ENCODE measurements around the gene APOBEC3F. TPM values are rescaled to one million over a fixed set of nuclear protein-coding genes. Genes with fewer than 3 reads are reported as not detected.
"Not testable (repeated sequence)": the region's sequence is repeated elsewhere in the genome, so short reads cannot be mapped to it uniquely, and the experiment has no call there.

The APOBEC3F gene
- total RNA-seq, 8 experiments from 2014 or later = 0.38 to 16.9 (median 4.9) TPM

DNA sequence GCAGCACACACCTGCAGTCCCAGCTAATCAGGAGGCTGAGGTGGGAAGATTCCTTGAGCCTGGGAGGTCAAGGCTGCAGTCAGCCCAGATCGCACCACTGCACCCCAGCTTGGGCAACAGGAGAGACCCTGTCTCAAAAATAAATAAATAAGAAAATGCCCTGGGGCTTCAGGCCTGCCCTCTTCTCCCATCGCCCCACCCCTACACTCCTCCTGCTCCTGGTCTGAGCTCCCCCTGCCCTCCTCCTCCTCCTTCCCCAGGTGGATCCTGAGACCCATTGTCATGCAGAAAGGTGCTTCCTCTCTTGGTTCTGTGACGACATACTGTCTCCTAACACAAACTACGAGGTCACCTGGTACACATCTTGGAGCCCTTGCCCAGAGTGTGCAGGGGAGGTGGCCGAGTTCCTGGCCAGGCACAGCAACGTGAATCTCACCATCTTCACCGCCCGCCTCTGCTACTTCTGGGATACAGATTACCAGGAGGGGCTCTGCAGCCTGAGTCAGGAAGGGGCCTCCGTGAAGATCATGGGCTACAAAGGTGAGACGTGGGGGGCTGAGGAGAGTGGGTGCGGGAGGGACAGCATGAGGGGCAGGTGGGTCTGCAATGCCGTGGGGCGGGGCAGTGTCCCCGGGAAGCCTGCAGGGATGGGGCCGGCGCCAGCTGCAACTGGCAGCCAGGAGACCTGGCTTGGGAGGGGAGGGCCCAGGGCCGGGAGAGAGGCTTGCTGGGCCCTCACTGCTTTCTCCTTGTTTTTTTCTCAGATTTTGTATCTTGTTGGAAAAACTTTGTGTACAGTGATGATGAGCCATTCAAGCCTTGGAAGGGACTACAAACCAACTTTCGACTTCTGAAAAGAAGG lies 9.0 kb upstream of the APOBEC3F start:
- H3K4me1 ChIP-seq (replicated peaks in 1 of 2); in situ Hi-C loops (cut with MboI; ENCODE audit: low pct_unique_long_range_greater_than_20kb in 2 of 9, low sequenced_read_pairs in 9 of 9, unreplicated experiment in 9 of 9); H3K27ac ChIP-seq; ATAC-seq (replicated peaks in 6 of 8); H3K4me3 ChIP-seq: not testable (repeated sequence)
- WGBS, 10 experiments = 10 to 100% (median 100%) methylated on average over 1 to 2 of the region's 18 CpGs; no CpG with 5 or more reads in 7 of the 10 experiments

DNA sequence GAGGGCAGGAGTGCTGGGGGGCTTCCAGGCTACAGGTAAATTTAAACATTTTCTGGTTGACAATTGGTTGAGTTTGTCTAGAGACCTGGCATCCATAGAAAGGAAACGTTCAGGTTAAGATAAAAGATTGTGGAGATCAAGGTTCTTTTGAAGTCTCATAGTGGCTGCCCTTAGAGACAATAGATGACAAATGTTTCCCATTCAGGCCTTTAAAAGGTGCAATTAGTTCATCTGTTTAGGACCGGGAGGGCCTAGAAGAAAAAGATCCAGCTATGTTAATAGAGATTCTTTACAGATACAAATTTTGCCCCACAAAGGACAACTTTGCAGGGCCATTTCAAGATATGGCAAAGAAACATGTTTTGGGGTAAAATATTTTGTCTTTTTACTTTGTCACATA lies 3.6 kb upstream of the APOBEC3F start:
- ATAC-seq (replicated peaks in 6 of 8); H3K27ac ChIP-seq; H3K4me3 ChIP-seq; in situ Hi-C loops (cut with MboI; ENCODE audit: low pct_unique_long_range_greater_than_20kb in 2 of 9, low sequenced_read_pairs in 9 of 9, unreplicated experiment in 9 of 9): not testable (repeated sequence)
- 0 to 64% (median 17%) methylated on average over 1 to 2 of the region's 2 CpGs; no CpG with 5 or more reads in 3 of the 10 experiments for WGBS, 10 experiments
- peaks cover 26 to 27% of the 10 kb centered on the region in 2 donors for H3K4me1 ChIP-seq (replicated peaks in 1 of 2)

DNA sequence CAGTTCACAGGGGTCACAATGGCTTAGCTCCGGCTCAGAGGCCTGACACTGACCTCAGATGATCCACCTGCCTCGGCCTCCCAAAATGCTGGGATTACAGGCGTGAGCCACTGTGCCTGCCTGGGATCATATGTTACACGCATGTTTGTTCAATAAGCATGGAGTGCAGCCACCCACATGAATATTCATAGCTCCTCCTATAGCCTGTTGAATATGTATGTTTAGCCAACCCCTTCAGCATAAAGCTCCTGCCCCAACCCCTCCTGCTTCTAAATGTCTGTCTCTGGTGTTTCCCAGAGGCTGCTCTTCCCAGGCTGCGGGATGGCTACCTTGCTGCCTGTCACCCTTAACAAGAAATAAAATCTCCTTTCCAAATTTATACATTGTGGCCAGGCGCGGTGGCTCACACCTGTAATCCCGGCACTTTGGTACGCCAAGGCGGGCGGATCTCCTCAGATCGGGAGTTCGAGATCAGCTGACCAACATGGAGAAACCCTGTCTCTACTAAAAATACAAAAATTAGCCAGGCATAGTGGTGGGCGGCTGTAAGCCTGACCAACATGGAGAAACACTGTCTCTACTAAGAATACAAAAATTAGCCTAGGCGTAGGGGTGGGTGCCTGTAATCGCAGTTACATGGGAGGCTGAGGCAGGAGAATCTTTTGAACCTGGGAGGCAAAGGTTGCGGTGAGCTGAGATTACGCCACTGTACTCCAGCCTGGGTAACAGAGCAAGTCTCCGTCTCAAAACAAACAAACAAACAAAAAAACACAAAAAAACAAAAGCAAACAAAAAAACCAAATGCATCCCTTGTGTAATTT lies 1.1 kb upstream of the APOBEC3F start:
- peak in 1 of 8 experiments; percentile 63 for ATAC-seq (replicated peaks in 6 of 8)
- WGBS, 10 experiments = 72 to 95% (median 90%) methylated on average over 4 to 10 of the region's 19 CpGs; no CpG with 5 or more reads in 5 of the 10 experiments
- peak overlapping the region in 1 of 2 donors; percentile 74 for H3K27ac ChIP-seq
- peaks cover 28 to 30% of the 10 kb centered on the region in 2 donors for H3K4me1 ChIP-seq (replicated peaks in 1 of 2)
- peak overlapping the region in 1 of 5 donors; percentile 34 for H3K4me3 ChIP-seq
- in situ Hi-C loops (cut with MboI; ENCODE audit: low pct_unique_long_range_greater_than_20kb in 2 of 9, low sequenced_read_pairs in 9 of 9, unreplicated experiment in 9 of 9) = no loop called here

DNA sequence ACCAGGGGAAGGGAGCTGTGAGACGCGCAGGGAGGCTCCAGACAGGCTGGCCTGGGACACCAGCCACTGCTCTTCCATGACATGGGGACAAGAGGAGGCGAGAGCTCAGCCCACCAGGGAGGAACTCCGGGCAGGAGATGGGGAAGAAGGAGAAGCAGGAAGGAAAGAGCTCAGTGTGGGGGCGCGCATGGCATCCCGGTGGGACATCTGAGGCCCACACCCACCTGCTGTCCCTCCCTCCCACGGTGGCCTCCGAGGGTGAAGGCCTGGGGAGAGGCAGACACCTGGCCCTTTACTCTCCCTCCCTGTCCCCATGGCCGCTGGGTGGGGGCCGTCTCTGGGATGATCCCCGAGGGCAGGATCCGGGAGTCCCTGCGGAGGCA lies 518 bp upstream of the APOBEC3F start:
- in situ Hi-C loops (cut with MboI; ENCODE audit: low pct_unique_long_range_greater_than_20kb in 2 of 9, low sequenced_read_pairs in 9 of 9, unreplicated experiment in 9 of 9); ATAC-seq (replicated peaks in 6 of 8): not testable (repeated sequence)
- 0 to 40% (median 4%) methylated on average over 1 to 2 of the region's 14 CpGs; no CpG with 5 or more reads in 6 of the 10 experiments for WGBS, 10 experiments
- Histone ChIP-seq H3K4me3 (peak overlapping the region in 3 of 5 donors; percentile 20 to 34 (median 28)), H3K27ac (peak overlapping the region in 1 of 2 donors; percentile 74), H3K4me1 (replicated peaks in 1 of 2) (peaks cover 31 to 32% of the 10 kb centered on the region in 2 donors)

DNA sequence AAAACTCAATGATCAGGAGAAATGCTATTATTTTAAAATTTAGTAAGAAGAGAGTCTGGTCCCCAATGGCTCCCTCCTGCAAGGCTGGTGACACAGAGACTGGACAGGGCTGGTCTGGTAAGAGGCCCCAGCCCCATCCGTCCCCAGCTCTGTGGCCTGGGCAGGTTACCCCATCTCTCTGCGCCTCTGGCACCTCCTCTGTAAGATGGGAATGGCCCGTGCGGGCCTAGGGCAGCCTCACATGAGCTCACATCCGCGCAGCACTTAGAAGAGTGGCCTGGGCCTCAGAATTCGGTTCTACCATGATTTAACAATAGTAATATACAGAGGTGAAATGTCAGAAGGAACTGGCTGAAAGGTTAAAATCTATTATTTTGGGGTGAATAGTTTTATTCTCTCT lies 1.2 kb downstream of the APOBEC3F start:
- 57 to 100% (median 93%) methylated on average over 1 to 5 of the region's 7 CpGs; no CpG with 5 or more reads in 4 of the 10 experiments for WGBS, 10 experiments
- in situ Hi-C loops (cut with MboI; ENCODE audit: low pct_unique_long_range_greater_than_20kb in 2 of 9, low sequenced_read_pairs in 9 of 9, unreplicated experiment in 9 of 9) = no loop called here
- ATAC-seq (replicated peaks in 6 of 8) = no peak
- Histone ChIP-seq H3K27ac (peak overlapping the region in 1 of 2 donors; percentile 14), H3K4me3 (no peak overlapping the region), H3K4me1 (replicated peaks in 1 of 2) (peaks cover 41 to 42% of the 10 kb centered on the region in 2 donors)

DNA sequence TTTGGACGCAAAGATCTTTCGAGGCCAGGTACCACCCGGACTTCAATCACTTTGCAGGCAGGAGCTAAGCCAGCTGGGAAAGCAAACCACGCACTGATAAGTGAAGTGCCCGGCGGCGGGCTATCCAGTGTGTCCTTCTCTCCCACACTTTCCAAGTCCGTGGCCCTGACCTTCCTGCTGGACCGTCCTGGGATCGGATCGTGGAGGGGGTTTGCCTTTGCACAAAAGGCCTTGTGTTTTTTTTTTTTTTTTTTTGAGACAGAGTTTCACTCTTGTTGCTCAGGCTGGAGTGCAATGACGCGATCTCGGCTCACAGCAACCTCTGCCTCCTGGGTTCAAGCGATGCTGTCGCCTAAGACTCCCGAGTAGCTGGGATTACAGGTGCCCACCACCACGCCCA lies 2.4 kb downstream of the APOBEC3F start:
- peaks cover 38 to 42% of the 10 kb centered on the region in 2 donors for H3K4me1 ChIP-seq (replicated peaks in 1 of 2)
- in situ Hi-C loops (cut with MboI; ENCODE audit: low pct_unique_long_range_greater_than_20kb in 2 of 9, low sequenced_read_pairs in 9 of 9, unreplicated experiment in 9 of 9); H3K4me3 ChIP-seq; H3K27ac ChIP-seq; ATAC-seq (replicated peaks in 6 of 8): not testable (repeated sequence)
- WGBS, 10 experiments = 95% methylated on average over 3 of the region's 18 CpGs; no CpG with 5 or more reads in 9 of the 10 experiments

DNA sequence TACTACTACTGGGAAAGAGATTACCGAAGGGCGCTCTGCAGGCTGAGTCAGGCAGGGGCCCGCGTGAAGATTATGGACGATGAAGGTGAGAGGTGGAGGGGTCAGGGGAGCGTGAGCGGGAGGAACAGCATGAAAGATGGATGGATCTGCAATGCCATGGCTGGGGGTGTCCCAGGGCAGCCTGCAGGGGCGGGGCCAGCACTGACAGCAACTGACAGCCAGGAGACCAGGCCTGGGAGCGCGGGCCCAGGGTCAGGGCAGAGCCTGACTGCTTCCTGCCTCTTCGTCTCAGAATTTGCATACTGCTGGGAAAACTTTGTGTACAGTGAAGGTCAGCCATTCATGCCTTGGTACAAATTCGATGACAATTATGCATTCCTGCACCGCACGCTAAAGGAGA lies 4.5 kb downstream of the APOBEC3F start:
- H3K27ac ChIP-seq; in situ Hi-C loops (cut with MboI; ENCODE audit: low pct_unique_long_range_greater_than_20kb in 2 of 9, low sequenced_read_pairs in 9 of 9, unreplicated experiment in 9 of 9); H3K4me3 ChIP-seq: not testable (repeated sequence)
- peak in 3 of 8 experiments; percentile 28 to 49 (median 29) for ATAC-seq (replicated peaks in 6 of 8)
- peaks cover 30 to 32% of the 10 kb centered on the region in 2 donors for H3K4me1 ChIP-seq (replicated peaks in 1 of 2)
- 40 to 86% (median 60%) methylated on average over 1 to 7 of the region's 14 CpGs; no CpG with 5 or more reads in 6 of the 10 experiments for WGBS, 10 experiments

DNA sequence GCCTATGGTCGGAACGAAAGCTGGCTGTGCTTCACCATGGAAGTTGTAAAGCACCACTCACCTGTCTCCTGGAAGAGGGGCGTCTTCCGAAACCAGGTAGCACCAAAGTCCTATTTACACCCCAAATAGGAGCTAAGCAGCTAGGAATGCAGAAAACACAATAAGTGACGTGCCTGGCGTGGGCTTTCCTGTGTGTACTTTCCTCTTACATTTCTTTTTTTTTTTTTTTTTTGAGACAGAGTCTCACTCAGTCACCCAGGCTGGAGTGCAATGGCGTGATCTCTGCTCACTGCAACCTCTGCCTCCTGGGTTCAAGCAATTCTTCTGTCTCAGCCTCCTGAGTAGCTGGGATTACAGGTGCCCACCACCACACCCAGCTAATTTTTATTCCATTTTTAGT lies 8.8 kb downstream of the APOBEC3F start:
- H3K27ac ChIP-seq; in situ Hi-C loops (cut with MboI; ENCODE audit: low pct_unique_long_range_greater_than_20kb in 2 of 9, low sequenced_read_pairs in 9 of 9, unreplicated experiment in 9 of 9); H3K4me3 ChIP-seq; ATAC-seq (replicated peaks in 6 of 8): not testable (repeated sequence)
- H3K4me1 ChIP-seq (replicated peaks in 1 of 2) = peaks cover 13% of the 10 kb centered on the region in 2 donors
- 87 to 100% (median 95%) methylated on average over 1 to 6 of the region's 7 CpGs; no CpG with 5 or more reads in 1 of the 10 experiments for WGBS, 10 experiments

DNA sequence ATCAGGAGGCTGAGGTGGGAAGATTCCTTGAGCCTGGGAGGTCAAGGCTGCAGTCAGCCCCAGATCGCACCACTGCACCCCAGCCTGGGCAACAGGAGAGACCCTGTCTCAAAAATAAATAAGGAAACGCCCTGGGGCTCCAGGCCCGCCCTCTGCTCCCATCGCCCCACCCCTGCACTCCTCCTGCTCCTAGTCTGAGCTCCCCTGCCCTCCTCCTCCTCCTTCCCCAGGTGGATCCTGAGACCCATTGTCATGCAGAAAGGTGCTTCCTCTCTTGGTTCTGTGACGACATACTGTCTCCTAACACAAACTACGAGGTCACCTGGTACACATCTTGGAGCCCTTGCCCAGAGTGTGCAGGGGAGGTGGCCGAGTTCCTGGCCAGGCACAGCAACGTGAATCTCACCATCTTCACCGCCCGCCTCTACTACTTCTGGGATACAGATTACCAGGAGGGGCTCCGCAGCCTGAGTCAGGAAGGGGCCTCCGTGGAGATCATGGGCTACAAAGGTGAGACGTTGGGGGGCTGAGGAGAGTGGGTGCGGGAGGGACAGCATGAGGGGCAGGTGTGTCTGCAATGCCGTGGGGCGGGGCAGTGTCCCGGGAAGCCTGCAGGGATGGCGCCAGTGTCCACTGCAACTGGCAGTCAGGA lies 11.3 kb downstream of the APOBEC3F start:
- H3K27ac ChIP-seq; in situ Hi-C loops (cut with MboI; ENCODE audit: low pct_unique_long_range_greater_than_20kb in 2 of 9, low sequenced_read_pairs in 9 of 9, unreplicated experiment in 9 of 9); H3K4me1 ChIP-seq (replicated peaks in 1 of 2); H3K4me3 ChIP-seq; ATAC-seq (replicated peaks in 6 of 8): not testable (repeated sequence)
- 70 to 90% (median 80%) methylated on average over 2 of the region's 18 CpGs; no CpG with 5 or more reads in 7 of the 10 experiments for WGBS, 10 experiments

DNA sequence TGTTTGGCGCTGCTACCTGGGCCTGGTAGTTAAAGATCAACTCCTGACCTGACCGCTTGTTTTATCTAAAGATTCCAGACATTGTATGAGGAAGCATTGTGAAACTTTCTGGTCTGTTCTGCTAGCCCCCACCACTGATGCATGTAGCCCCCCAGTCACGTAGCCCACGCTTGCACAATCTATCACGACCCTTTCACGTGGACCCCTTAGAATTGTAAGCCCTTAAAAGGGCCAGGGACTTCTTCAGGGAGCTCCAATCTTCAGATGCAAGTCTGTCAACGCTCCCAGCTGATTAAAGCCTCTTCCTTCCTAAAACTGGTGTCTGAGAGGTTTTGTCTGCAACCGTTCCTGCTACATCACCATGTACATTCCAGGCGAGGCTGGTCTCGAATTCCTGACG lies 15.0 kb downstream of the APOBEC3F start:
- no peak for ATAC-seq (replicated peaks in 6 of 8)
- in situ Hi-C loops (cut with MboI; ENCODE audit: low pct_unique_long_range_greater_than_20kb in 2 of 9, low sequenced_read_pairs in 9 of 9, unreplicated experiment in 9 of 9) = no loop called here
- Histone ChIP-seq H3K4me3 (no peak overlapping the region), H3K4me1 (replicated peaks in 1 of 2) (no peaks in the 10 kb centered on the region), H3K27ac (no peak overlapping the region)
- WGBS, 10 experiments = 30 to 100% (median 94%) methylated on average over 1 to 7 of the region's 11 CpGs; no CpG with 5 or more reads in 1 of the 10 experiments

DNA sequence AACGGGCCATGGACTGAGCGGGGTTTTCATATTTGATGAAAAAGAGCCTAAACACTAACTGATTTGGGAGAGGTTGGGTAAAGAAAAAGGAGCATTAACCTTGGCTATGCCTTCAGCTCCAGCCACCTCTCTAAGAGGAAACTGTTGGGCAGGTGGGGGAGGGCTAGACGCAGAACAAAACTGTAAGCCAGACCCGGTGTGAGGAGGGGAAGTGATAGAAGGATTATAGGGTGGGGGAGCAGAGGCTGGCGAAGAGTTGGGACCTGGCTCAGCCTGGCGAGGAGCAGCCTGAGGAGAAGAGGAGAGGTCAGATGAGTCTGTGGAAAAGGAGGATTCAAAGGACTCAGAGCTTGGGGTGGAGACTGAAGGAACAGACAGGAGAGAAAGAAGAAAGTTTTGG lies 20.6 kb downstream of the APOBEC3F start:
- H3K4me1 ChIP-seq (replicated peaks in 1 of 2); in situ Hi-C loops (cut with MboI; ENCODE audit: low pct_unique_long_range_greater_than_20kb in 2 of 9, low sequenced_read_pairs in 9 of 9, unreplicated experiment in 9 of 9); H3K4me3 ChIP-seq; ATAC-seq (replicated peaks in 6 of 8); H3K27ac ChIP-seq: not testable (repeated sequence)
- WGBS, 10 experiments = 33 to 80% (median 79%) methylated on average over 1 to 5 of the region's 6 CpGs; no CpG with 5 or more reads in 3 of the 10 experiments

DNA sequence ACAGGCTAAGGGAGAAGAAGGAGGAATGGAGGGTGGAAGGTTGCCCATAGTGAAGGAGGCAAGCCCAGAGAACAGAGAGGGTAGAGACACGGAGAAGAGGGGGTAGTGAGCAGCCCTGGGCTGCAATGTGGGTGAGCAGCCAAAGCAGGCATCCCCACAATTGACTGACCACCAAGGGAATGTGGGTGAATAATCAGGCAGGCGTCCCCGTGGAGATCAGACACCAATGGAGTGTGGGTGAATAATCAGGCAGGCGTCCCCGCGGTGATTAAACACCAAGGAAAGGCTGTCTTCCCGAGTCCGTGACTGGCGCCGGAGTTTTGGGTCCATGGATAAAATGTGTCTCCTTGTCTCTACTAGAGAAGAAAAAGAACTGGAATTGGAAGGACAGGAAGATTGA lies 21.3 kb downstream of the APOBEC3F start:
- ATAC-seq (replicated peaks in 6 of 8); H3K4me3 ChIP-seq; in situ Hi-C loops (cut with MboI; ENCODE audit: low pct_unique_long_range_greater_than_20kb in 2 of 9, low sequenced_read_pairs in 9 of 9, unreplicated experiment in 9 of 9); H3K4me1 ChIP-seq (replicated peaks in 1 of 2); H3K27ac ChIP-seq: not testable (repeated sequence)
- 40 to 93% (median 83%) methylated on average over 1 to 10 of the region's 10 CpGs; no CpG with 5 or more reads in 3 of the 10 experiments for WGBS, 10 experiments

Data from motor neuron (in vitro differentiated cells).